Measurements from ENCODE around the gene RNF146.

RNF146 gene

GRCh38 chr6:127282184-127282583 is 15.5 kb downstream of the RNF146 start:
- no peak overlapping the region for H3K4me3 ChIP-seq (replicated peaks; ENCODE audit: insufficient read depth, low read length)
- no peak for DNase-seq (ENCODE audit: low read depth in 1 of 2, low spot score in 1 of 2)
- no peaks in the 10 kb centered on the region for H3K27me3 ChIP-seq (ENCODE audit: insufficient read depth, poor library complexity, severe bottlenecking)
- no peak overlapping the region for H3K27ac ChIP-seq (replicated peaks)
- no peak for TF ChIP-seq SPI1 (IDR thresholded peaks at IDR 0.05; ENCODE audit: borderline replicate concordance, low read depth)
- TF ChIP-seq, protein P1, sequence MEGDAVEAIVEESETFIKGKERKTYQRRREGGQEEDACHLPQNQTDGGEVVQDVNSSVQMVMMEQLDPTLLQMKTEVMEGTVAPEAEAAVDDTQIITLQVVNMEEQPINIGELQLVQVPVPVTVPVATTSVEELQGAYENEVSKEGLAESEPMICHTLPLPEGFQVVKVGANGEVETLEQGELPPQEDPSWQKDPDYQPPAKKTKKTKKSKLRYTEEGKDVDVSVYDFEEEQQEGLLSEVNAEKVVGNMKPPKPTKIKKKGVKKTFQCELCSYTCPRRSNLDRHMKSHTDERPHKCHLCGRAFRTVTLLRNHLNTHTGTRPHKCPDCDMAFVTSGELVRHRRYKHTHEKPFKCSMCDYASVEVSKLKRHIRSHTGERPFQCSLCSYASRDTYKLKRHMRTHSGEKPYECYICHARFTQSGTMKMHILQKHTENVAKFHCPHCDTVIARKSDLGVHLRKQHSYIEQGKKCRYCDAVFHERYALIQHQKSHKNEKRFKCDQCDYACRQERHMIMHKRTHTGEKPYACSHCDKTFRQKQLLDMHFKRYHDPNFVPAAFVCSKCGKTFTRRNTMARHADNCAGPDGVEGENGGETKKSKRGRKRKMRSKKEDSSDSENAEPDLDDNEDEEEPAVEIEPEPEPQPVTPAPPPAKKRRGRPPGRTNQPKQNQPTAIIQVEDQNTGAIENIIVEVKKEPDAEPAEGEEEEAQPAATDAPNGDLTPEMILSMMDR (IDR thresholded peaks at IDR 0.05; ENCODE audit: insufficient read depth, low read length) = no peak
- TF ChIP-seq, protein P2, sequence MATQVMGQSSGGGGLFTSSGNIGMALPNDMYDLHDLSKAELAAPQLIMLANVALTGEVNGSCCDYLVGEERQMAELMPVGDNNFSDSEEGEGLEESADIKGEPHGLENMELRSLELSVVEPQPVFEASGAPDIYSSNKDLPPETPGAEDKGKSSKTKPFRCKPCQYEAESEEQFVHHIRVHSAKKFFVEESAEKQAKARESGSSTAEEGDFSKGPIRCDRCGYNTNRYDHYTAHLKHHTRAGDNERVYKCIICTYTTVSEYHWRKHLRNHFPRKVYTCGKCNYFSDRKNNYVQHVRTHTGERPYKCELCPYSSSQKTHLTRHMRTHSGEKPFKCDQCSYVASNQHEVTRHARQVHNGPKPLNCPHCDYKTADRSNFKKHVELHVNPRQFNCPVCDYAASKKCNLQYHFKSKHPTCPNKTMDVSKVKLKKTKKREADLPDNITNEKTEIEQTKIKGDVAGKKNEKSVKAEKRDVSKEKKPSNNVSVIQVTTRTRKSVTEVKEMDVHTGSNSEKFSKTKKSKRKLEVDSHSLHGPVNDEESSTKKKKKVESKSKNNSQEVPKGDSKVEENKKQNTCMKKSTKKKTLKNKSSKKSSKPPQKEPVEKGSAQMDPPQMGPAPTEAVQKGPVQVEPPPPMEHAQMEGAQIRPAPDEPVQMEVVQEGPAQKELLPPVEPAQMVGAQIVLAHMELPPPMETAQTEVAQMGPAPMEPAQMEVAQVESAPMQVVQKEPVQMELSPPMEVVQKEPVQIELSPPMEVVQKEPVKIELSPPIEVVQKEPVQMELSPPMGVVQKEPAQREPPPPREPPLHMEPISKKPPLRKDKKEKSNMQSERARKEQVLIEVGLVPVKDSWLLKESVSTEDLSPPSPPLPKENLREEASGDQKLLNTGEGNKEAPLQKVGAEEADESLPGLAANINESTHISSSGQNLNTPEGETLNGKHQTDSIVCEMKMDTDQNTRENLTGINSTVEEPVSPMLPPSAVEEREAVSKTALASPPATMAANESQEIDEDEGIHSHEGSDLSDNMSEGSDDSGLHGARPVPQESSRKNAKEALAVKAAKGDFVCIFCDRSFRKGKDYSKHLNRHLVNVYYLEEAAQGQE (IDR thresholded peaks at IDR 0.05; ENCODE audit: insufficient replicate concordance, low read depth) = no peak
- TF ChIP-seq POLR2AphosphoS5 (IDR thresholded peaks at IDR 0.05; ENCODE audit: low read depth) = no peak

DNA sequence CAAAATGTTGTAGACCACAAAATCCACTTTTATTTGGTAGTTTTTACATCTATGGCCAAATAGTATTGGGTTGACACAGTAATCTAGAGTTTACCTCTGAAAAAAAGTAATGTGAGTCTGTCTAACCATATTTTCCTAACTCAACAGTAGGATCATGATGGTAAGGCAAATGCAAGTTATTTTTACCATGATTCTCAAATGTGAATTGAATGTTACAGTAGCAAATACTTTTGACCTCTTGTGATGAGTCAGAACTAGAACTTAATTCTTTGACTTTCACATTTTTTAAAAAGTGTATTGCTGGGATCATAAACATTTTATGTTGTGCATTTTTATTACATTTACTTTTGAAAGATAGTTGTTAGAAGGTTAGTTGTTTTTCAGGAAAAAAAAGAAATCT is 22.0 kb downstream of the RNF146 start:
- no peak overlapping the region for H3K27ac ChIP-seq (replicated peaks)
- no peaks in the 10 kb centered on the region for H3K27me3 ChIP-seq (ENCODE audit: insufficient read depth, poor library complexity, severe bottlenecking)
- TF ChIP-seq SPI1 (IDR thresholded peaks at IDR 0.05; ENCODE audit: borderline replicate concordance, low read depth) (no peak), POLR2AphosphoS5 (IDR thresholded peaks at IDR 0.05; ENCODE audit: low read depth) (no peak), GABPA (IDR thresholded peaks at IDR 0.05; ENCODE audit: low read depth) (no peak)
- TF ChIP-seq, protein P1 (IDR thresholded peaks at IDR 0.05; ENCODE audit: insufficient read depth, low read length) = no peak
- TF ChIP-seq, protein P2 (IDR thresholded peaks at IDR 0.05; ENCODE audit: insufficient replicate concordance, low read depth) = no peak
- H3K4me3 ChIP-seq (replicated peaks; ENCODE audit: insufficient read depth, low read length) = no peak overlapping the region
- no peak for DNase-seq (ENCODE audit: low read depth in 1 of 2, low spot score in 1 of 2)

GRCh38 chr6:127289934-127290333 is 23.3 kb downstream of the RNF146 start:
- Histone ChIP-seq H3K4me3 (replicated peaks; ENCODE audit: insufficient read depth, low read length) (no peak overlapping the region), H3K27me3 (ENCODE audit: insufficient read depth, poor library complexity, severe bottlenecking) (no peaks in the 10 kb centered on the region), H3K27ac (replicated peaks) (no peak overlapping the region)
- TF ChIP-seq, protein P2 (IDR thresholded peaks at IDR 0.05; ENCODE audit: insufficient replicate concordance, low read depth) = no peak
- TF ChIP-seq SPI1 (IDR thresholded peaks at IDR 0.05; ENCODE audit: borderline replicate concordance, low read depth) = no peak
- TF ChIP-seq POLR2AphosphoS5 (IDR thresholded peaks at IDR 0.05; ENCODE audit: low read depth) = no peak
- TF ChIP-seq, protein P1 (IDR thresholded peaks at IDR 0.05; ENCODE audit: insufficient read depth, low read length) = no peak
- DNase-seq (ENCODE audit: low read depth in 1 of 2, low spot score in 1 of 2) = no peak

Measured in HL-60 (cell line).